SK-N-SH (cell line): ENCODE measurements around the gene EMX1. TPM values are rescaled to one million over a fixed set of nuclear protein-coding genes. Genes with fewer than 3 reads are reported as not detected.
A peak's percentile ranks its signal among the peaks of the same experiment; 100 is the strongest.

Experiments used
- CTCF ChIA-PET: fragments of 300-600, 350-600 bp; formaldehyde crosslinking; extraction: SDS; loops from one replicate; lab custom pipeline; 2021; lab: Yijun Ruan, JAX
- POLR2A ChIA-PET: fragments of 350-600 bp; sonication (Branson Sonifier 250); formaldehyde crosslinking; extraction: SDS; loops from one replicate; lab custom pipeline; 2020; ENCODE audit warnings: antibody characterized with exemption, inconsistent platforms; lab: Yijun Ruan, JAX
- DNase-seq: peaks from one replicate; pipeline ENCODE4 v3.0.0; 2012
- H2AFZ ChIP-seq: fragments of 200-600 bp; sonication (generic); 2 replicates; pipeline ENCODE4 v1.8.1; 2016; ENCODE audit warnings: antibody characterized with exemption, mild to moderate bottlenecking, low read depth
- H3F3A ChIP-seq: fragments of 200-600 bp; sonication (generic); replicated peaks from 2 replicates; pipeline ENCODE3; 2016; ENCODE audit warnings: antibody characterized with exemption, mild to moderate bottlenecking; ENCODE audit not compliant: insufficient read depth
- H3K27ac ChIP-seq, 2 experiments: fragments of 200-500 bp in 1 of 2; fragments of 200-600 bp in 1 of 2; sonication (Bioruptor generic) in 1 of 2; sonication (generic), shearing (Covaris generic) in 1 of 2; 2 replicates each; pipeline versions ENCODE4 v1.5.1 to v1.6.1; 2014 to 2016; ENCODE audit warnings: low read depth in 2 of 2, inconsistent platforms in 1 of 2, low read length in 1 of 2, mild to moderate bottlenecking in 1 of 2, mixed read lengths in 1 of 2
- H3K27me3 ChIP-seq: fragments of 200-600 bp; sonication (generic), shearing (Covaris generic); 2 replicates; pipeline ENCODE4 v1.6.1; 2016; ENCODE audit warnings: mixed run types; ENCODE audit not compliant: insufficient read depth
- H3K36me3 ChIP-seq, 2 experiments: fragments of 200-500 bp in 1 of 2; fragments of 200-600 bp in 1 of 2; sonication (Bioruptor generic) in 1 of 2; sonication (generic) in 1 of 2; replicated peaks in 1 of 2; 2 replicates each; pipeline versions ENCODE3 to v1.5.1; 2014 to 2016; ENCODE audit warnings: low read length in 1 of 2, mild to moderate bottlenecking in 1 of 2; ENCODE audit not compliant: insufficient read depth in 2 of 2, control insufficient read depth in 1 of 2
- H3K4me1 ChIP-seq, 2 experiments: fragments of 200-500 bp in 1 of 2; fragments of 200-600 bp in 1 of 2; sonication (Bioruptor generic) in 1 of 2; sonication (generic), shearing (Covaris generic) in 1 of 2; 2 replicates each; pipeline versions ENCODE4 v1.5.1 to v1.6.1; 2014 to 2016; ENCODE audit warnings: low read depth in 1 of 2, low read length in 1 of 2, mixed run types in 1 of 2; ENCODE audit not compliant: insufficient read depth in 2 of 2, control insufficient read depth in 1 of 2
- H3K4me2 ChIP-seq: fragments of 200-600 bp; sonication (generic), shearing (Covaris generic); 2 replicates; pipeline ENCODE4 v1.6.1; 2017; ENCODE audit warnings: mixed run types
- H3K4me3 ChIP-seq, 2 experiments: fragments of 200-500 bp in 1 of 2; fragments of 200-600 bp in 1 of 2; sonication (Bioruptor generic) in 1 of 2; sonication (generic), shearing (Covaris generic) in 1 of 2; 2 replicates each; pipeline versions ENCODE4 v1.5.1 to v1.8.1; 2014 to 2016; ENCODE audit warnings: low read depth in 2 of 2, inconsistent platforms in 1 of 2, low read length in 1 of 2, mild to moderate bottlenecking in 1 of 2, mixed read lengths in 1 of 2, moderate library complexity in 1 of 2
- H3K79me2 ChIP-seq: fragments of 200-600 bp; sonication (generic); 2 replicates; pipeline ENCODE4 v1.8.1; 2017; ENCODE audit warnings: mild to moderate bottlenecking; ENCODE audit not compliant: insufficient read depth
- H3K9ac ChIP-seq: fragments of 200-600 bp; sonication (generic); 2 replicates; pipeline ENCODE4 v1.6.1; 2017; ENCODE audit warnings: mixed run types
- H3K9me2 ChIP-seq: fragments of 200-600 bp; sonication (generic); 2 replicates; pipeline ENCODE4 v1.6.1; 2017; ENCODE audit warnings: mixed run types
- H3K9me3 ChIP-seq: fragments of 200-600 bp; sonication (generic); 2 replicates; pipeline ENCODE4 v1.6.1; 2017; ENCODE audit warnings: mixed run types, mild to moderate bottlenecking, moderate library complexity
- H4K20me1 ChIP-seq: fragments of 200-600 bp; sonication (generic); 2 replicates; pipeline ENCODE4 v1.6.1; 2017; ENCODE audit warnings: mild to moderate bottlenecking, mixed run types; ENCODE audit not compliant: insufficient read depth
- EP300 ChIP-seq, 2 experiments: IDR thresholded peaks; 2 replicates each; pipeline versions ENCODE4 v1.4.0 to v1.6.1; 2012; ENCODE audit warnings: borderline replicate concordance in 1 of 2, low read depth in 1 of 2, low read length in 1 of 2
- FOSL2 ChIP-seq: IDR thresholded peaks from 2 replicates; pipeline ENCODE4 v1.4.0; 2012; ENCODE audit warnings: low read depth, mild to moderate bottlenecking, moderate library complexity, borderline replicate concordance
- FOXJ3 ChIP-seq: sonication (generic); formaldehyde crosslinking; IDR thresholded peaks from 2 replicates; pipeline ENCODE4 v1.5.1; 2020; ENCODE audit warnings: mild to moderate bottlenecking, missing genetic modification reagents
- MEF2A ChIP-seq: IDR thresholded peaks from 2 replicates; pipeline ENCODE4 v1.4.0; 2012; ENCODE audit warnings: low read depth, borderline replicate concordance
- NRF1 ChIP-seq: IDR thresholded peaks from 2 replicates; pipeline ENCODE4 v1.6.1; 2012; ENCODE audit warnings: low read depth, mild to moderate bottlenecking, low read length
- POLR2AphosphoS5 ChIP-seq: IDR thresholded peaks from 2 replicates; pipeline ENCODE4 v1.6.1; 2012; ENCODE audit warnings: low read depth, low read length
- RCOR1 ChIP-seq: fragments of 150-350 bp; IDR thresholded peaks from 2 replicates; pipeline ENCODE4 v1.6.1; 2017; ENCODE audit warnings: antibody characterized with exemption, low read length
- REST ChIP-seq: IDR thresholded peaks from 2 replicates; pipeline ENCODE4 v1.6.1; 2012; ENCODE audit warnings: mild to moderate bottlenecking, low read depth, low read length, moderate library complexity
- RFX5 ChIP-seq: IDR thresholded peaks from 2 replicates; pipeline ENCODE4 v1.6.1; 2012; ENCODE audit warnings: mild to moderate bottlenecking, improper control_type of control experiment, low read length
- YY1 ChIP-seq: IDR thresholded peaks from 2 replicates; pipeline ENCODE4 v1.4.0; 2012; ENCODE audit warnings: low read depth, mild to moderate bottlenecking
- WGBS: methylation state at CpG from one replicate; pipeline ENCODE4 v1.1.6; 2017; ENCODE audit warnings: low lambda C conversion rate; 5-methylcytosine and 5-hydroxymethylcytosine counted together
- polyA plus RNA-seq, 3 experiments: library from polyadenylated mRNA; depleted of rRNA; stranded (reverse); fragments of >200 nt; gene quantifications; 2 replicates each; pipeline ENCODE4 v1.2.3, GENCODE V29; 2012
- TF ChIP-seq, protein P1 (sequence below): IDR thresholded peaks from 2 replicates; pipeline ENCODE4 v1.4.0; 2012; ENCODE audit warnings: low read depth
- TF ChIP-seq, protein P2 (sequence below): IDR thresholded peaks from 2 replicates; pipeline ENCODE4 v1.4.0; 2012; ENCODE audit warnings: low read depth, borderline replicate concordance

EMX1 gene
- polyA plus RNA-seq, 1 of the 3 experiments (the other 2 are of a cell fraction) = not detected

- no peaks in the 10 kb centered on the region for H3K79me2 ChIP-seq
- TF ChIP-seq RCOR1 (no peak), REST (no peak), MEF2A (no peak), EP300 (IDR thresholded peaks at IDR 0.05; ENCODE audit: borderline replicate concordance in 1 of 2, low read depth in 1 of 2, low read length in 1 of 2) (no peak), NRF1 (no peak), RFX5 (no peak), YY1 (no peak)
- TF ChIP-seq, protein P1, sequence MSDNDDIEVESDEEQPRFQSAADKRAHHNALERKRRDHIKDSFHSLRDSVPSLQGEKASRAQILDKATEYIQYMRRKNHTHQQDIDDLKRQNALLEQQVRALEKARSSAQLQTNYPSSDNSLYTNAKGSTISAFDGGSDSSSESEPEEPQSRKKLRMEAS = no peak
- TF ChIP-seq, protein P2, sequence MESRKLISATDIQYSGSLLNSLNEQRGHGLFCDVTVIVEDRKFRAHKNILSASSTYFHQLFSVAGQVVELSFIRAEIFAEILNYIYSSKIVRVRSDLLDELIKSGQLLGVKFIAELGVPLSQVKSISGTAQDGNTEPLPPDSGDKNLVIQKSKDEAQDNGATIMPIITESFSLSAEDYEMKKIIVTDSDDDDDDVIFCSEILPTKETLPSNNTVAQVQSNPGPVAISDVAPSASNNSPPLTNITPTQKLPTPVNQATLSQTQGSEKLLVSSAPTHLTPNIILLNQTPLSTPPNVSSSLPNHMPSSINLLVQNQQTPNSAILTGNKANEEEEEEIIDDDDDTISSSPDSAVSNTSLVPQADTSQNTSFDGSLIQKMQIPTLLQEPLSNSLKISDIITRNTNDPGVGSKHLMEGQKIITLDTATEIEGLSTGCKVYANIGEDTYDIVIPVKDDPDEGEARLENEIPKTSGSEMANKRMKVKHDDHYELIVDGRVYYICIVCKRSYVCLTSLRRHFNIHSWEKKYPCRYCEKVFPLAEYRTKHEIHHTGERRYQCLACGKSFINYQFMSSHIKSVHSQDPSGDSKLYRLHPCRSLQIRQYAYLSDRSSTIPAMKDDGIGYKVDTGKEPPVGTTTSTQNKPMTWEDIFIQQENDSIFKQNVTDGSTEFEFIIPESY = no peak
- no peak overlapping the region for H2AFZ ChIP-seq
- H3K9me3 ChIP-seq = no peaks in the 10 kb centered on the region
- no peaks in the 10 kb centered on the region for H3K36me3 ChIP-seq
- H3K27me3 ChIP-seq = no peaks in the 10 kb centered on the region; the same call in 1 of the 2 replicates
- no peak overlapping the region for H3K27ac ChIP-seq
- no peak overlapping the region for H3K4me3 ChIP-seq
- no peaks in the 10 kb centered on the region for H4K20me1 ChIP-seq
- POLR2A ChIA-PET = no interaction called here
- H3K4me1 ChIP-seq = no peaks in the 10 kb centered on the region
- no peaks in the 10 kb centered on the region for H3K9me2 ChIP-seq
- no peak overlapping the region for H3K4me2 ChIP-seq
- H3F3A ChIP-seq = no peaks in the 10 kb centered on the region
- CTCF ChIA-PET = interaction anchor here (1.1 to 1.9 kb wide), 2 partner anchors 10 to 15 kb away, joined by 3 to 11 read pairs; partner anchors contain the start of gene SPR
- no peak overlapping the region for H3K9ac ChIP-seq
- DNase-seq = no peak
Observed at GRCh38 chr2:72871880-72872279, 45.4 kb upstream of the EMX1 start.

GRCh38 chr2:72883356-72883962 is 33.9 kb upstream of the EMX1 start:
- Histone ChIP-seq H3K4me2 (no peak overlapping the region), H3K9me2 (no peaks in the 10 kb centered on the region), H3K27me3 (no peaks in the 10 kb centered on the region; the same call in 1 of the 2 replicates), H3F3A (peaks cover 3% of the 10 kb centered on the region), H2AFZ (no peak overlapping the region), H3K9me3 (no peaks in the 10 kb centered on the region), H3K4me1 (peaks cover 6 to 11% of the 10 kb centered on the region in 2 experiments; a peak in 2 of 4 replicates), H3K36me3 (no peaks in the 10 kb centered on the region), H4K20me1 (peaks cover 5% of the 10 kb centered on the region; the same call in 1 of the 2 replicates), H3K79me2 (no peaks in the 10 kb centered on the region), H3K4me3 (no peak overlapping the region), H3K27ac (no peak overlapping the region), H3K9ac (no peak overlapping the region)
- POLR2A ChIA-PET = no interaction called here
- 61% methylated on average over 4 of the region's 4 CpGs for WGBS
- CTCF ChIA-PET = interaction anchor here (1.0 to 2.9 kb wide), 6 partner anchors 10 to 479 kb away, joined by 3 to 17 read pairs (median 4); no protein-coding TSS in a partner anchor
- TF ChIP-seq FOXJ3 (CRISPR knock-in tag) = no peak
- no peak for TF ChIP-seq FOSL2
- peak; percentile 99 for TF ChIP-seq REST
- TF ChIP-seq POLR2AphosphoS5 = no peak
- TF ChIP-seq, protein P1 = no peak
- no peak for TF ChIP-seq MEF2A
- TF ChIP-seq, protein P2 = no peak
- no peak for DNase-seq
